Activated T-cell treated with anti-CD3 and anti-CD28 coated beads for 48 hours (primary cell): ENCODE measurements around the gene NKAIN1.

ENCODE experiments used
- DNase-seq: peaks from one replicate; pipeline ENCODE4 v3.0.0-alpha.2; 2020; ENCODE audit warnings: low read depth

Gene NKAIN1

GRCh38 chr1:31232689-31233088, 7.0 kb downstream of the NKAIN1 start:
- no peak for DNase-seq

GRCh38 chr1:31231802-31232201, 7.9 kb downstream of the NKAIN1 start:
- DNase-seq = no peak

GRCh38 chr1:31230378-31230777, 9.3 kb downstream of the NKAIN1 start:
- no peak for DNase-seq

- DNase-seq = no peak
These were observed 10.7 kb downstream of the NKAIN1 start for GRCh38 chr1:31228986-31229385.

- DNase-seq = no peak
These were observed 11.7 kb downstream of the NKAIN1 start for GRCh38 chr1:31227891-31228568.

- DNase-seq = no peak
These were observed 15.6 kb downstream of the NKAIN1 start for GRCh38 chr1:31224068-31224467.

GRCh38 chr1:31222176-31222575, 17.5 kb downstream of the NKAIN1 start:
- no peak for DNase-seq

- no peak for DNase-seq
These were observed 18.6 kb downstream of the NKAIN1 start for GRCh38 chr1:31221072-31221471.

GRCh38 chr1:31219489-31219888, 20.2 kb downstream of the NKAIN1 start:
- DNase-seq = no peak

- no peak for DNase-seq
These were observed 21.0 kb downstream of the NKAIN1 start for GRCh38 chr1:31218705-31219104.

GRCh38 chr1:31216016-31216415, 23.7 kb downstream of the NKAIN1 start:
- DNase-seq = no peak

GRCh38 chr1:31215065-31215570, 24.6 kb downstream of the NKAIN1 start:
- no peak for DNase-seq

GRCh38 chr1:31214316-31215064, 25.2 kb downstream of the NKAIN1 start:
- DNase-seq = no peak

GRCh38 chr1:31208361-31208945, 31.2 kb downstream of the NKAIN1 start:
- no peak for DNase-seq

- DNase-seq = no peak
These were observed 32.1 kb downstream of the NKAIN1 start for GRCh38 chr1:31207569-31207968.

GRCh38 chr1:31207046-31207445, 32.6 kb downstream of the NKAIN1 start:
- no peak for DNase-seq

- DNase-seq = no peak
These were observed 36.5 kb downstream of the NKAIN1 start for GRCh38 chr1:31203215-31203614.

GRCh38 chr1:31201931-31202360, 37.7 kb downstream of the NKAIN1 start:
- no peak for DNase-seq

- no peak for DNase-seq
These were observed 39.7 kb downstream of the NKAIN1 start for GRCh38 chr1:31199949-31200348.

GRCh38 chr1:31199236-31199790, 40.4 kb downstream of the NKAIN1 start:
- no peak for DNase-seq

- no peak for DNase-seq
These were observed 41.1 kb downstream of the NKAIN1 start for GRCh38 chr1:31198600-31198999.

GRCh38 chr1:31198150-31198549, 41.5 kb downstream of the NKAIN1 start:
- no peak for DNase-seq

GRCh38 chr1:31196685-31197084, 43.0 kb downstream of the NKAIN1 start:
- no peak for DNase-seq
